DMS79 (cell line): ENCODE results near the gene PNLIPRP1.

Experiments used
- DNase-seq: peaks from one replicate; lab custom pipeline; 2025; lab: John Stamatoyannopoulos, UW

Gene PNLIPRP1

GRCh38 chr10:116631871-116632295 lies 41.1 kb downstream of the PNLIPRP1 start:
- no peak for DNase-seq

- DNase-seq: no peak
Observed at GRCh38 chr10:116632596-116633215, 41.9 kb downstream of the PNLIPRP1 start.

- DNase-seq: no peak
Observed at GRCh38 chr10:116633216-116633600, 42.4 kb downstream of the PNLIPRP1 start.

GRCh38 chr10:116634126-116634975 lies 43.6 kb downstream of the PNLIPRP1 start:
- no peak for DNase-seq

GRCh38 chr10:116636385-116636784 lies 45.6 kb downstream of the PNLIPRP1 start:
- no peak for DNase-seq

- no peak for DNase-seq
Observed at GRCh38 chr10:116636976-116637375, 46.2 kb downstream of the PNLIPRP1 start.

- DNase-seq: no peak
Observed at GRCh38 chr10:116637830-116638229, 47.1 kb downstream of the PNLIPRP1 start.

GRCh38 chr10:116646502-116646901 lies 55.7 kb downstream of the PNLIPRP1 start:
- no peak for DNase-seq

GRCh38 chr10:116648903-116649302 lies 58.1 kb downstream of the PNLIPRP1 start:
- DNase-seq: no peak

GRCh38 chr10:116653885-116654284 lies 63.1 kb downstream of the PNLIPRP1 start:
- no peak for DNase-seq

GRCh38 chr10:116654816-116655215 lies 64.1 kb downstream of the PNLIPRP1 start:
- no peak for DNase-seq

GRCh38 chr10:116655568-116655967 lies 64.8 kb downstream of the PNLIPRP1 start:
- no peak for DNase-seq

- no peak for DNase-seq
Observed at GRCh38 chr10:116656044-116656443, 65.3 kb downstream of the PNLIPRP1 start.

- DNase-seq: no peak
Observed at GRCh38 chr10:116657863-116658551, 67.2 kb downstream of the PNLIPRP1 start.
